Measurements from ENCODE around the gene CCDC8. TPM values are rescaled to one million over a fixed set of nuclear protein-coding genes. Genes with fewer than 3 reads are reported as not detected.

Gene CCDC8
- total and polyA plus RNA-seq, 10 donors = 0.46 to 4.4 (median 2.5) TPM

GRCh38 chr19:46393456-46394401 lies 19.6 kb downstream of the CCDC8 start:
- WGBS, 5 donors = 76 to 82% (median 80%) methylated on average over 21 of the region's 21 CpGs
- no peak overlapping the region for H3K27ac ChIP-seq
- no peaks in the 10 kb centered on the region for H3K9me3 ChIP-seq
- peak; percentile 59 for DNase-seq
- H3K4me3 ChIP-seq = no peak overlapping the region
- no peak for TF ChIP-seq POLR2A (IDR thresholded peaks at IDR 0.05)
- peak in 1 of 3 donors; percentile 42 for TF ChIP-seq POLR2AphosphoS5 (IDR thresholded peaks at IDR 0.05)
- peaks cover 0 to 9% (median 0%) of the 10 kb centered on the region in 7 donors for H3K27me3 ChIP-seq (replicated peaks in 1 of 7)
- peaks cover 0 to 52% (median 28%) of the 10 kb centered on the region in 6 donors for H3K36me3 ChIP-seq
- intact Hi-C loops (cut with DNase I; ENCODE audit: low total_unique reads) = loop anchor here (10.0 kb wide), 1 partner anchor 121 kb away; no protein-coding TSS in a partner anchor
- H3K4me1 ChIP-seq = peaks cover 0 to 28% (median 2%) of the 10 kb centered on the region in 6 donors

- TF ChIP-seq POLR2A (IDR thresholded peaks at IDR 0.05) (no peak), POLR2AphosphoS5 (IDR thresholded peaks at IDR 0.05) (no peak)
- TF ChIP-seq, protein P1, sequence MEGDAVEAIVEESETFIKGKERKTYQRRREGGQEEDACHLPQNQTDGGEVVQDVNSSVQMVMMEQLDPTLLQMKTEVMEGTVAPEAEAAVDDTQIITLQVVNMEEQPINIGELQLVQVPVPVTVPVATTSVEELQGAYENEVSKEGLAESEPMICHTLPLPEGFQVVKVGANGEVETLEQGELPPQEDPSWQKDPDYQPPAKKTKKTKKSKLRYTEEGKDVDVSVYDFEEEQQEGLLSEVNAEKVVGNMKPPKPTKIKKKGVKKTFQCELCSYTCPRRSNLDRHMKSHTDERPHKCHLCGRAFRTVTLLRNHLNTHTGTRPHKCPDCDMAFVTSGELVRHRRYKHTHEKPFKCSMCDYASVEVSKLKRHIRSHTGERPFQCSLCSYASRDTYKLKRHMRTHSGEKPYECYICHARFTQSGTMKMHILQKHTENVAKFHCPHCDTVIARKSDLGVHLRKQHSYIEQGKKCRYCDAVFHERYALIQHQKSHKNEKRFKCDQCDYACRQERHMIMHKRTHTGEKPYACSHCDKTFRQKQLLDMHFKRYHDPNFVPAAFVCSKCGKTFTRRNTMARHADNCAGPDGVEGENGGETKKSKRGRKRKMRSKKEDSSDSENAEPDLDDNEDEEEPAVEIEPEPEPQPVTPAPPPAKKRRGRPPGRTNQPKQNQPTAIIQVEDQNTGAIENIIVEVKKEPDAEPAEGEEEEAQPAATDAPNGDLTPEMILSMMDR (IDR thresholded peaks at IDR 0.05 in 8 of 11, conservative IDR thresholded peaks at IDR 0.05 in 3 of 11) = no peak
- intact Hi-C loops (cut with DNase I; ENCODE audit: low total_unique reads) = loop anchor here (10.0 kb wide), 1 partner anchor 122 kb away; no protein-coding TSS in a partner anchor
- H3K4me3 ChIP-seq = no peak overlapping the region
- H3K4me1 ChIP-seq = peaks cover 0 to 28% (median 2%) of the 10 kb centered on the region in 6 donors
- peaks cover 0 to 61% (median 37%) of the 10 kb centered on the region in 6 donors for H3K36me3 ChIP-seq
- DNase-seq = no peak
- 40 to 53% (median 48%) methylated on average over 4 of the region's 4 CpGs for WGBS, 5 donors
- no peaks in the 10 kb centered on the region for H3K9me3 ChIP-seq
- H3K27me3 ChIP-seq (replicated peaks in 1 of 7) = peaks cover 0 to 2% (median 0%) of the 10 kb centered on the region in 7 donors
- H3K27ac ChIP-seq = peak overlapping the region in 4 of 8 donors; percentile 3 to 27 (median 14)
Observed at GRCh38 chr19:46392837-46393236, 20.5 kb downstream of the CCDC8 start.

GRCh38 chr19:46392252-46392801 lies 21.0 kb downstream of the CCDC8 start:
- TF ChIP-seq POLR2A (IDR thresholded peaks at IDR 0.05) (no peak), POLR2AphosphoS5 (IDR thresholded peaks at IDR 0.05) (no peak)
- TF ChIP-seq, protein P1 (IDR thresholded peaks at IDR 0.05 in 8 of 11, conservative IDR thresholded peaks at IDR 0.05 in 3 of 11) = no peak
- H3K4me3 ChIP-seq = no peak overlapping the region
- peak; percentile 65 for DNase-seq
- H3K9me3 ChIP-seq = no peaks in the 10 kb centered on the region
- 60 to 73% (median 64%) methylated on average over 21 of the region's 21 CpGs for WGBS, 5 donors
- H3K36me3 ChIP-seq = peaks cover 0 to 66% (median 42%) of the 10 kb centered on the region in 6 donors
- peaks cover 0 to 28% (median 2%) of the 10 kb centered on the region in 6 donors for H3K4me1 ChIP-seq
- no peaks in the 10 kb centered on the region for H3K27me3 ChIP-seq (replicated peaks in 1 of 7)
- peak overlapping the region in 4 of 8 donors; percentile 3 to 27 (median 14) for H3K27ac ChIP-seq
- intact Hi-C loops (cut with DNase I; ENCODE audit: low total_unique reads) = loop anchor here (10.0 kb wide), 1 partner anchor 122 kb away; no protein-coding TSS in a partner anchor

GRCh38 chr19:46391296-46392251 lies 21.8 kb downstream of the CCDC8 start:
- Histone ChIP-seq H3K4me1 (peaks cover 0 to 28% (median 2%) of the 10 kb centered on the region in 6 donors), H3K27ac (peak overlapping the region in 2 of 8 donors; percentile 11 to 18), H3K4me3 (no peak overlapping the region), H3K36me3 (peaks cover 0 to 73% (median 49%) of the 10 kb centered on the region in 6 donors), H3K27me3 (replicated peaks in 1 of 7) (no peaks in the 10 kb centered on the region), H3K9me3 (no peaks in the 10 kb centered on the region)
- DNase-seq = peak; percentile 63
- intact Hi-C loops (cut with DNase I; ENCODE audit: low total_unique reads) = loop anchor here (10.0 kb wide), 1 partner anchor 123 kb away; no protein-coding TSS in a partner anchor
- 88 to 94% (median 93%) methylated on average over 29 to 33 of the region's 33 CpGs for WGBS, 5 donors
- TF ChIP-seq, protein P1 (IDR thresholded peaks at IDR 0.05 in 8 of 11, conservative IDR thresholded peaks at IDR 0.05 in 3 of 11) = no peak
- no peak for TF ChIP-seq POLR2A (IDR thresholded peaks at IDR 0.05)
- TF ChIP-seq POLR2AphosphoS5 (IDR thresholded peaks at IDR 0.05) = peak in 1 of 3 donors; percentile 12
